H1 (cell line): ENCODE results near the gene CUBN. TPM values are rescaled to one million over a fixed set of nuclear protein-coding genes. Genes with fewer than 3 reads are reported as not detected.

ENCODE experiments used
- CTCF ChIA-PET: fragments of 300-600 bp; sonication (Branson Sonifier 250); formaldehyde crosslinking; loops from one replicate; lab custom pipeline; 2021; ENCODE audit not compliant: partially characterized antibody; lab: Charles Lee
- POLR2A ChIA-PET: fragments of 300-600 bp; sonication (Branson Sonifier 250); formaldehyde crosslinking; loops from one replicate; lab custom pipeline; 2021; ENCODE audit warnings: inconsistent platforms; ENCODE audit not compliant: partially characterized antibody; lab: Charles Lee
- DNase-seq, 2 experiments: peaks; one replicate each; pipeline versions ENCODE4 v3.0.0 to v3.0.0-alpha.2; 2010 to 2022; ENCODE audit warnings: low spot score in 2 of 2, low read depth in 1 of 2, mixed read lengths in 1 of 2
- FAIRE-seq: peaks from 2 replicates; lab custom pipeline; 2011; peaks lifted over from hg19 to GRCh38; lab: Jason Lieb, UNC
- H2AFZ ChIP-seq: 2 replicates; pipeline ENCODE4 v1.8.1; 2012; ENCODE audit warnings: low read length, inconsistent platforms
- H2AK5ac ChIP-seq: 2 replicates; pipeline ENCODE4 v1.6.1; 2013; ENCODE audit warnings: low read depth, low read length
- H2BK120ac ChIP-seq: replicated peaks from 2 replicates; pipeline ENCODE3; 2013; ENCODE audit warnings: low read depth, low read length, inconsistent platforms
- H2BK12ac ChIP-seq: 2 replicates; pipeline ENCODE4 v1.6.1; 2013; ENCODE audit warnings: low read depth, low read length
- H2BK15ac ChIP-seq: 2 replicates; pipeline ENCODE4 v1.6.1; 2013; ENCODE audit warnings: low read length
- H2BK20ac ChIP-seq: 2 replicates; pipeline ENCODE4 v1.6.1; 2013; ENCODE audit warnings: low read length
- H2BK5ac ChIP-seq: 2 replicates; pipeline ENCODE4 v1.6.1; 2013; ENCODE audit warnings: low read depth, low read length
- H3K14ac ChIP-seq: 2 replicates; pipeline ENCODE4 v1.6.1; 2013; ENCODE audit warnings: inconsistent platforms; ENCODE audit not compliant: insufficient read length
- H3K18ac ChIP-seq: 2 replicates; pipeline ENCODE4 v1.6.1; 2013; ENCODE audit warnings: low read length; ENCODE audit errors: extremely low read depth
- H3K23ac ChIP-seq: 2 replicates; pipeline ENCODE4 v1.6.1; 2013; ENCODE audit warnings: inconsistent platforms; ENCODE audit not compliant: insufficient read length
- H3K23me2 ChIP-seq: 2 replicates; pipeline ENCODE4 v1.6.1; 2013; ENCODE audit warnings: low read depth, low read length
- H3K27ac ChIP-seq: 2 replicates; pipeline ENCODE4 v1.6.1; 2011; ENCODE audit warnings: low read depth, low read length, inconsistent platforms
- H3K27me3 ChIP-seq, 4 experiments: replicated peaks in 1 of 4; 1 replicate in 1 of 4; 2 replicates in 3 of 4; pipeline versions ENCODE4 v1.6.1 to v1.8.1; 2011 to 2013; ENCODE audit warnings: low read length in 3 of 4, mild to moderate bottlenecking in 3 of 4, inconsistent platforms in 2 of 4, mixed read lengths in 2 of 4, moderate library complexity in 1 of 4; ENCODE audit not compliant: control insufficient read depth in 3 of 4, insufficient read depth in 3 of 4; ENCODE audit errors: extremely low read depth in 1 of 4
- H3K36me3 ChIP-seq, 4 experiments: 2 replicates each; pipeline versions ENCODE4 v1.6.1 to v1.8.1; 2011 to 2013; ENCODE audit warnings: mild to moderate bottlenecking in 4 of 4, low read length in 3 of 4, moderate library complexity in 2 of 4, control low read depth in 1 of 4, inconsistent platforms in 1 of 4; ENCODE audit not compliant: insufficient read depth in 4 of 4, control insufficient read depth in 2 of 4
- H3K4ac ChIP-seq: replicated peaks from 2 replicates; pipeline ENCODE3; 2013; ENCODE audit warnings: low read length, low read depth, mixed read lengths, inconsistent platforms; ENCODE audit not compliant: insufficient read length
- H3K4me1 ChIP-seq, 4 experiments: replicated peaks in 1 of 4; 1 replicate in 1 of 4; 2 replicates in 3 of 4; pipeline versions ENCODE4 v1.6.1 to v1.8.1; 2011 to 2013; ENCODE audit warnings: low read length in 3 of 4, inconsistent platforms in 2 of 4, mixed read lengths in 1 of 4; ENCODE audit not compliant: insufficient read depth in 4 of 4, control insufficient read depth in 3 of 4
- H3K4me2 ChIP-seq, 2 experiments: 2 replicates each; pipeline versions ENCODE4 v1.6.1 to v1.8.1; 2011 to 2013; ENCODE audit warnings: low read depth in 2 of 2, low read length in 2 of 2, control low read depth in 1 of 2, inconsistent platforms in 1 of 2, mild to moderate bottlenecking in 1 of 2; ENCODE audit not compliant: insufficient read depth in 1 of 2
- H3K4me3 ChIP-seq, 4 experiments: fragments of 200-600, 300-600 bp in 1 of 4; sonication (generic), shearing (Covaris generic), sonication (Bioruptor Twin) in 1 of 4; 2 replicates each; pipeline versions ENCODE4 v1.5.1 to v1.8.1; 2011 to 2016; ENCODE audit warnings: low read length in 4 of 4, low read depth in 3 of 4, control low read depth in 2 of 4, inconsistent platforms in 2 of 4, mild to moderate bottlenecking in 2 of 4, mixed read lengths in 1 of 4, moderate library complexity in 1 of 4; ENCODE audit not compliant: insufficient read depth in 2 of 4; ENCODE audit errors: extremely low read depth in 1 of 4
- H3K56ac ChIP-seq: replicated peaks from 2 replicates; pipeline ENCODE3; 2013; ENCODE audit warnings: low read depth, mild to moderate bottlenecking, mixed read lengths, low read length, inconsistent platforms; ENCODE audit not compliant: insufficient read length
- H3K79me1 ChIP-seq: 2 replicates; pipeline ENCODE4 v1.6.1; 2013; ENCODE audit warnings: low read depth, low read length, control low read depth
- H3K79me2 ChIP-seq, 2 experiments: 2 replicates each; pipeline versions ENCODE4 v1.6.1 to v1.8.1; 2012 to 2013; ENCODE audit warnings: low read length in 2 of 2, mild to moderate bottlenecking in 2 of 2, inconsistent platforms in 1 of 2; ENCODE audit not compliant: insufficient read depth in 2 of 2, control insufficient read depth in 1 of 2
- H3K9ac ChIP-seq, 4 experiments: replicated peaks in 1 of 4; 1 replicate in 1 of 4; 2 replicates in 3 of 4; pipeline versions ENCODE4 v1.6.1 to v1.8.1; 2011 to 2013; ENCODE audit warnings: low read depth in 3 of 4, low read length in 3 of 4, control low read depth in 2 of 4, mild to moderate bottlenecking in 2 of 4, moderate library complexity in 2 of 4, inconsistent platforms in 1 of 4; ENCODE audit errors: extremely low read depth in 1 of 4
- H3K9me3 ChIP-seq, 2 experiments: 2 replicates each; pipeline versions ENCODE4 v1.6.1 to v1.8.1; 2012 to 2013; ENCODE audit warnings: mild to moderate bottlenecking in 2 of 2, moderate library complexity in 2 of 2, control low read depth in 1 of 2, inconsistent platforms in 1 of 2, low read depth in 1 of 2, low read length in 1 of 2, mixed read lengths in 1 of 2; ENCODE audit not compliant: insufficient read depth in 2 of 2
- H4K20me1 ChIP-seq, 2 experiments: replicated peaks in 1 of 2; 2 replicates each; pipeline versions ENCODE3 to v1.8.1; 2011 to 2013; ENCODE audit warnings: inconsistent platforms in 2 of 2, low read length in 2 of 2, mild to moderate bottlenecking in 1 of 2; ENCODE audit not compliant: insufficient read depth in 2 of 2, control insufficient read depth in 1 of 2
- H4K5ac ChIP-seq: 2 replicates; pipeline ENCODE4 v1.6.1; 2013; ENCODE audit warnings: low read length, low read depth, mixed read lengths, inconsistent platforms; ENCODE audit not compliant: insufficient read length
- H4K8ac ChIP-seq: 2 replicates; pipeline ENCODE4 v1.8.0; 2013; ENCODE audit warnings: mild to moderate bottlenecking, moderate library complexity, low read length, inconsistent platforms; ENCODE audit not compliant: insufficient read depth; ENCODE audit errors: extremely low read depth
- H4K91ac ChIP-seq: replicated peaks from 2 replicates; pipeline ENCODE3; 2013; ENCODE audit warnings: low read length, mixed read lengths, inconsistent platforms; ENCODE audit not compliant: insufficient read length
- BCL11A ChIP-seq, 2 experiments: IDR thresholded peaks; one replicate each; pipeline ENCODE4 v1.6.1; 2011; ENCODE audit warnings: low read depth in 2 of 2, low read length in 2 of 2, mild to moderate bottlenecking in 2 of 2
- CBX5 ChIP-seq: fragments of 300-800, 300-1000 bp; sonication (generic); IDR thresholded peaks from 2 replicates; pipeline ENCODE4 v1.7.1; 2016; ENCODE audit warnings: antibody characterized with exemption, low read length, low read depth
- CBX8 ChIP-seq: fragments of 300-800, 300-1000 bp; sonication (generic); IDR thresholded peaks from 2 replicates; pipeline ENCODE4 v1.7.1; 2016; ENCODE audit warnings: low read depth, low read length, borderline replicate concordance
- CHD2 ChIP-seq: IDR thresholded peaks from 2 replicates; pipeline ENCODE4 v1.6.1; 2012; ENCODE audit warnings: low read length, improper control_type of control experiment
- HDAC2 ChIP-seq, 2 experiments: fragments of 300-600 bp in 1 of 2; sonication (generic) in 1 of 2; IDR thresholded peaks; 2 replicates each; pipeline ENCODE4 v1.6.1; 2011 to 2012; ENCODE audit warnings: low read depth in 2 of 2, low read length in 2 of 2, mild to moderate bottlenecking in 2 of 2, moderate library complexity in 2 of 2, borderline replicate concordance in 1 of 2, inconsistent platforms in 1 of 2
- JUN ChIP-seq: IDR thresholded peaks from 2 replicates; pipeline ENCODE4 v1.6.1; 2011; ENCODE audit warnings: low read depth, mild to moderate bottlenecking, improper control_type of control experiment, low read length
- POU5F1 ChIP-seq: IDR thresholded peaks from 2 replicates; pipeline ENCODE4 v1.6.1; 2011; ENCODE audit warnings: low read depth, mild to moderate bottlenecking, low read length, moderate library complexity
- RXRA ChIP-seq: IDR thresholded peaks from 2 replicates; pipeline ENCODE4 v1.6.1; 2011; ENCODE audit warnings: low read depth, mild to moderate bottlenecking, low read length, moderate library complexity; ENCODE audit not compliant: insufficient read depth
- SIX5 ChIP-seq: IDR thresholded peaks from 2 replicates; pipeline ENCODE4 v1.6.1; 2011; ENCODE audit warnings: mild to moderate bottlenecking, low read depth, low read length
- SP4 ChIP-seq: IDR thresholded peaks from 2 replicates; pipeline ENCODE4 v1.6.1; 2012; ENCODE audit warnings: low read length, inconsistent platforms
- SRF ChIP-seq: IDR thresholded peaks from 2 replicates; pipeline ENCODE4 v1.6.1; 2011; ENCODE audit warnings: mild to moderate bottlenecking, low read depth, low read length, moderate library complexity
- WGBS, 2 experiments: shearing (Covaris generic) in 1 of 2; methylation state at CpG; one replicate each; pipeline versions ENCODE4 v1.1.6 to v1.1.7; 2013 to 2015; ENCODE audit warnings: low lambda C conversion rate in 2 of 2, mixed read lengths in 2 of 2, inconsistent platforms in 1 of 2, low coverage in 1 of 2, missing lambda C conversion rate in 1 of 2; ENCODE audit not compliant: insufficient replicate concordance in 2 of 2, insufficient coverage in 1 of 2, insufficient read length in 1 of 2; ENCODE audit errors: extremely low coverage in 1 of 2, missing lambda C conversion rate in 1 of 2; 5-methylcytosine and 5-hydroxymethylcytosine counted together
- polyA plus RNA-seq, 7 experiments: library from polyadenylated mRNA; depleted of rRNA in 3 of 7; stranded (reverse) in 5 of 7; unstranded in 2 of 7; fragments of >200 nt in 5 of 7; fragments of 200-250 nt in 2 of 7; gene quantifications; 1 replicate in 5 of 7; 2 replicates in 1 of 7; 4 replicates in 1 of 7; pipeline versions ENCODE4 v1.2.1 to v1.2.3, GENCODE V29; 2011 to 2013; ENCODE audit warnings: missing spikeins in 2 of 7, mixed read lengths in 2 of 7
- total RNA-seq: library from RNA; stranded (reverse); fragmentation: NEBNext Ultra II Directional; extraction: Animal tissue kit (Norgen Biotek cat#: 25700); gene quantifications from 2 replicates; pipeline ENCODE4 v1.2.1, GENCODE V29; 2021
- TF ChIP-seq, protein P1 (sequence below): IDR thresholded peaks from 2 replicates; pipeline ENCODE4 v1.6.1; 2011; ENCODE audit warnings: low read length, improper control_type of control experiment
- TF ChIP-seq, protein P2 (sequence below): IDR thresholded peaks from 2 replicates; pipeline ENCODE4 v1.6.1; 2012; ENCODE audit warnings: inconsistent platforms

Gene CUBN
- total and polyA plus RNA-seq, 2 of the 8 experiments (the other 6 are each of a cell fraction or from before 2014, with no cell fraction given), result 0.04 to 0.08 TPM

DNA sequence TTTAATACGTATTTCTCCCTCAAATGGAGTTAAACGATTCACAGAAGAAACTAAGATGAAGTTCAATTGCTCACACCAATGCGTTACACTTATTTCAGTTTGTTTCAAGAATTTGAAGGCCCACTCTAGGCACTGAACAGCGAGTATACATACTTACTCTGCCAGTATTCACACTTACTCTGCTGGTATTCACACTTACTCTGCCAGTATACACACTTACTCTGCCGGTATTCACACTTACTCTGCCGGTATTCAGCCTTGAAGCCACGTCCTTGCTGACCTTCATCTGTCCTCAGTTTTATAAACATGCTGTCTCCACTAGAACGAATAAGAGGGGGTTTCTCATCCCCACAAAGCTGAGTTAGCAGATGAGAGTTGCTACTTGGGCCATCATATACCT, 86.0 kb downstream of the CUBN start:
- Histone ChIP-seq H4K5ac (no peak overlapping the region), H2AFZ (no peak overlapping the region), H2BK120ac (no peak overlapping the region), H4K20me1 (no peaks in the 10 kb centered on the region), H3K27ac (no peak overlapping the region), H3K4me3 (no peak overlapping the region), H3K23me2 (no peaks in the 10 kb centered on the region), H2BK12ac (no peak overlapping the region), H3K23ac (no peak overlapping the region), H3K36me3 (no peaks in the 10 kb centered on the region), H3K79me1 (no peaks in the 10 kb centered on the region), H2BK5ac (no peak overlapping the region), H3K4me2 (no peak overlapping the region), H4K8ac (no peak overlapping the region), H3K4me1 (no peaks in the 10 kb centered on the region; a peak in 1 of 7 replicates), H4K91ac (no peak overlapping the region), H2BK15ac (no peak overlapping the region), H2AK5ac (no peak overlapping the region), H3K9me3 (no peaks in the 10 kb centered on the region), H2BK20ac (no peak overlapping the region), H3K79me2 (no peaks in the 10 kb centered on the region), H3K56ac (no peak overlapping the region), H3K18ac (no peak overlapping the region), H3K9ac (no peak overlapping the region), H3K4ac (no peak overlapping the region), H3K14ac (no peak overlapping the region), H3K27me3 (no peaks in the 10 kb centered on the region)
- DNase-seq, result no peak
- FAIRE-seq, result no peak
- ChIA-PET CTCF (interaction anchor here (1.3 kb wide), 1 partner anchor 32 kb away, joined by 3 read pairs; no protein-coding TSS in a partner anchor), POLR2A (no interaction called here)
- 95% methylated on average over 8 of the region's 8 CpGs; no CpG with 5 or more reads in 1 of the 2 experiments for WGBS, 2 experiments
- TF ChIP-seq SP4 (no peak), BCL11A (IDR thresholded peaks at IDR 0.05; ENCODE audit: low read depth in 2 of 2, low read length in 2 of 2) (no peak), SRF (no peak), CHD2 (no peak), HDAC2 (IDR thresholded peaks at IDR 0.05; ENCODE audit: borderline replicate concordance in 1 of 2, low read depth in 2 of 2, low read length in 2 of 2) (no peak), POU5F1 (no peak), JUN (no peak), SIX5 (no peak), CBX5 (no peak), RXRA (no peak), CBX8 (no peak)
- TF ChIP-seq, protein P1, sequence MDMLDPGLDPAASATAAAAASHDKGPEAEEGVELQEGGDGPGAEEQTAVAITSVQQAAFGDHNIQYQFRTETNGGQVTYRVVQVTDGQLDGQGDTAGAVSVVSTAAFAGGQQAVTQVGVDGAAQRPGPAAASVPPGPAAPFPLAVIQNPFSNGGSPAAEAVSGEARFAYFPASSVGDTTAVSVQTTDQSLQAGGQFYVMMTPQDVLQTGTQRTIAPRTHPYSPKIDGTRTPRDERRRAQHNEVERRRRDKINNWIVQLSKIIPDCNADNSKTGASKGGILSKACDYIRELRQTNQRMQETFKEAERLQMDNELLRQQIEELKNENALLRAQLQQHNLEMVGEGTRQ, result no peak
- TF ChIP-seq, protein P2, sequence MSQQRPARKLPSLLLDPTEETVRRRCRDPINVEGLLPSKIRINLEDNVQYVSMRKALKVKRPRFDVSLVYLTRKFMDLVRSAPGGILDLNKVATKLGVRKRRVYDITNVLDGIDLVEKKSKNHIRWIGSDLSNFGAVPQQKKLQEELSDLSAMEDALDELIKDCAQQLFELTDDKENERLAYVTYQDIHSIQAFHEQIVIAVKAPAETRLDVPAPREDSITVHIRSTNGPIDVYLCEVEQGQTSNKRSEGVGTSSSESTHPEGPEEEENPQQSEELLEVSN, result no peak
